22Rv1 (cell line): ENCODE results near the gene FADS3.

Experiments used
- ZFX ChIP-seq: fragments of 450-650 bp; IDR thresholded peaks from 2 replicates; pipeline ENCODE4 v1.6.1; 2017; ENCODE audit warnings: antibody characterized with exemption, borderline replicate concordance
- TF ChIP-seq, protein P1 (sequence below): fragments of 450-650 bp; IDR thresholded peaks from 2 replicates; pipeline ENCODE4 v1.5.1; 2017; ENCODE audit warnings: mild to moderate bottlenecking

DNA sequence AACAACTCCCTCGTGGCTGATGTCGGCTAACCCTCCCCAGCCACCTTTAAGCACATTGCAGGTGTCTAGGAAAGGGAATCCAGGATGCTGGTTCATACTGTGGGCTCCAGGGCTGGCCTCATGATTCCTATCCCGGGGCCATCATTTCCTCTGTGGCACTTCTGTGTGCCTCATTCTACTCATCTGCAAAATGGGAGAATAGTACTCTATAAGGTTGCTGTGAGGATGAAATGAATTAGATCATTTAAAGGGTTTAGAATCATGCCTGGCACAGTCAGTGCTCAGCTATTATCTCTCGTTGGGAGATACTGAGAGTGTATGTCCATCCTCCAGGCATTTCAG, 4.3 kb upstream of the FADS3 start:
- TF ChIP-seq, protein P1, sequence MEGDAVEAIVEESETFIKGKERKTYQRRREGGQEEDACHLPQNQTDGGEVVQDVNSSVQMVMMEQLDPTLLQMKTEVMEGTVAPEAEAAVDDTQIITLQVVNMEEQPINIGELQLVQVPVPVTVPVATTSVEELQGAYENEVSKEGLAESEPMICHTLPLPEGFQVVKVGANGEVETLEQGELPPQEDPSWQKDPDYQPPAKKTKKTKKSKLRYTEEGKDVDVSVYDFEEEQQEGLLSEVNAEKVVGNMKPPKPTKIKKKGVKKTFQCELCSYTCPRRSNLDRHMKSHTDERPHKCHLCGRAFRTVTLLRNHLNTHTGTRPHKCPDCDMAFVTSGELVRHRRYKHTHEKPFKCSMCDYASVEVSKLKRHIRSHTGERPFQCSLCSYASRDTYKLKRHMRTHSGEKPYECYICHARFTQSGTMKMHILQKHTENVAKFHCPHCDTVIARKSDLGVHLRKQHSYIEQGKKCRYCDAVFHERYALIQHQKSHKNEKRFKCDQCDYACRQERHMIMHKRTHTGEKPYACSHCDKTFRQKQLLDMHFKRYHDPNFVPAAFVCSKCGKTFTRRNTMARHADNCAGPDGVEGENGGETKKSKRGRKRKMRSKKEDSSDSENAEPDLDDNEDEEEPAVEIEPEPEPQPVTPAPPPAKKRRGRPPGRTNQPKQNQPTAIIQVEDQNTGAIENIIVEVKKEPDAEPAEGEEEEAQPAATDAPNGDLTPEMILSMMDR = no peak
- no peak for TF ChIP-seq ZFX
